HG02884 (cell line): Measurements from ENCODE around the gene SPC24.
"Not testable (repeated sequence)": the region's sequence is repeated elsewhere in the genome, so short reads cannot be mapped to it uniquely, and the experiment has no call there.

Experiments
- ATAC-seq: cut with Tn5 transposase; IDR thresholded peaks from one replicate; pipeline ENCODE4 v1.9.1; 2021; ENCODE audit warnings: mild to moderate bottlenecking, moderate library complexity; ENCODE audit not compliant: unreplicated experiment

Gene SPC24

GRCh38 chr19:11192957-11193939, 37.7 kb upstream of the SPC24 start:
- no peak for ATAC-seq

GRCh38 chr19:11191934-11192333, 36.4 kb upstream of the SPC24 start:
- no peak for ATAC-seq

- ATAC-seq = no peak
Observed at GRCh38 chr19:11191273-11191755, 35.7 kb upstream of the SPC24 start.

- ATAC-seq = no peak
Observed at GRCh38 chr19:11190501-11190900, 34.9 kb upstream of the SPC24 start.

- no peak for ATAC-seq
Observed at GRCh38 chr19:11187441-11187840, 31.9 kb upstream of the SPC24 start.

DNA sequence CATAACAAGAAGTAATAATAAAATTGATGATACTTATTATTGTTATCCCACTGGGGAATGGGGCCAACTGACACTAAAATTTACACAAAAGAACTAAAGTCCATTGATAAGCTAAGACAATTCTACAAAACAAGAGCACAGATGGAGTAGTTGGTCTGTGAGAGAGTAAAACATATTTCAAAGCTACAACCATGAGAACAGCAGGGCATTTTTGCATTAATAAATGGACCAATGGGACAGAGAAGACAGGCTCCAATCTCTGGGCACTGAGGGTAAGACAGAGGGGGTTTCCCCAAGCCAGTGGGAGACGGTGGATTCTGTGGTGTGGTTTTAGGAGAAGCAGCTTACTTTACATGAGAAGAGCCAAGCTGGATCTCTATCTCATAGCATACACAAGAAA, 27.4 kb upstream of the SPC24 start:
- ATAC-seq = no peak

DNA sequence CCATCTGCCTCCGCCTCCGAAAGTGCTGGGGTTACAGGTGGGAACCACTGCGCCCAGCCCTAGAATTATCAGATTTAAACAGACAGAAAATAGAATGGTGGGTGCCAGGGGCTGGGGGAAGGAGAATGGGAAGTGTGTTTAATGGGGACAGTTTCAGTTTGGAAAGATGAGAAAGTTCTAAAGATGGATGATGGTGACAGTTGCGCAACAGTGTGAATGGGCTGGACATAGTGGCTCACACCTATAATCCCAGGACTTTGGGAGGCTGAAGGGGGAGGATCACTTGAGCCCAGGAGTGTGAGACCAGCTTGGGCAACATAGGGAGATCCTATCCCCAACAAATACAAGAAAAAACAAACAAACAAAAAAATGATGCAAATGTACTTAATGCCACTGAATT, 25.9 kb upstream of the SPC24 start:
- no peak for ATAC-seq

DNA sequence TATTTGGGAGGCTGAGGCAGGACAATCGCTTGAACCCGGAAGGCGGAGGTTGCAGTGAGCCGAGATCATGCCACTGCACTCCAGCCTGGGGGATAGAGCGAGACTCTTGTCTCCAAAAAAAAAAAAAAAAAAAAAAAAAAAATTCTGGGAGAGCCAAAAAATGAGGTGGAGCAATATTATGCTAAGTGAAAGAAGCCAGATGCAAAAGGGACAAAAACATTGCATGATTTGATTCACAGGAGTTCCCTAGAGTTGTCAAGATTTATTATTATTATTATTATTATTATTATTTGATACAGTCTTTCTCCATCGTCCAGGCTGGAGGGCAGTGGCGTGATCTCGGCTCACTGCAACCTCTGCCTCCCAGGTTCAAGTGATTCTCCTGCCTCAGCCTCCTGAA, 25.4 kb upstream of the SPC24 start:
- not testable (repeated sequence) for ATAC-seq

DNA sequence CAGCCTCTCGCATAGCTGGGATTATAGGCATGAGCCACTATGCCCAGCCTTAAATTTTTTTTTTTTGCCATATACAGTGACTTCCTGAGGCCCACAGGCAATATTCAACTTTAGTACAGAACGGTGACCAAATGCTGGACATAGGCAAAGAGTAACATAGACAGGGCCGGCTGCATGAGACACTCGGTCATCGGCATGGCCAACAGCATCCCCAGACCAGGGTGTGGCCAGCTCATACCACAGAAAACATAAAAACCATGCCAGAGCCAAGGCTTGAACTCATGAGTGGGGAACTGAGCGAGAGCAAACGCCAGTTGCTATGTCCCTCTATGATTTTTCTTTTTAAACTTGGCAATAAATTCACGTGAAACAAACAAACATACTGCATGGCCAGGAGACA, 24.8 kb upstream of the SPC24 start:
- no peak for ATAC-seq

- ATAC-seq = no peak
Observed at GRCh38 chr19:11179716-11180297, 24.2 kb upstream of the SPC24 start.

DNA sequence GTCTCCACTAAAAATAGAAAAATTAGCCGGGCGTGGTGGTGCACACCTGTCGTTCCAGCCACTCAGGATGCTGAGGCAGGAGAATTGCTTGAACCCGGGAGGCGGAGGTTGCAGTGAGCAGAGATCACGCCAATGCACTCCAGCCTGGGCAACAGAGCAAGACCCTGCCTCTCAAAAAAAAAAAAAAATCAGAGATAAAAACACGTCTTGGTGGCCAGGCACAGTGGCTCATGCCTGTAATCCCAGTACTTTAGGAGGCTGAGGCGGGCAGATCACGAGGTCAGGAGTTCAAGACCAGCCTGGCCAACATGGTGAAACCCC, 23.5 kb upstream of the SPC24 start:
- not testable (repeated sequence) for ATAC-seq

GRCh38 chr19:11177592-11177991, 22.0 kb upstream of the SPC24 start:
- ATAC-seq = no peak

DNA sequence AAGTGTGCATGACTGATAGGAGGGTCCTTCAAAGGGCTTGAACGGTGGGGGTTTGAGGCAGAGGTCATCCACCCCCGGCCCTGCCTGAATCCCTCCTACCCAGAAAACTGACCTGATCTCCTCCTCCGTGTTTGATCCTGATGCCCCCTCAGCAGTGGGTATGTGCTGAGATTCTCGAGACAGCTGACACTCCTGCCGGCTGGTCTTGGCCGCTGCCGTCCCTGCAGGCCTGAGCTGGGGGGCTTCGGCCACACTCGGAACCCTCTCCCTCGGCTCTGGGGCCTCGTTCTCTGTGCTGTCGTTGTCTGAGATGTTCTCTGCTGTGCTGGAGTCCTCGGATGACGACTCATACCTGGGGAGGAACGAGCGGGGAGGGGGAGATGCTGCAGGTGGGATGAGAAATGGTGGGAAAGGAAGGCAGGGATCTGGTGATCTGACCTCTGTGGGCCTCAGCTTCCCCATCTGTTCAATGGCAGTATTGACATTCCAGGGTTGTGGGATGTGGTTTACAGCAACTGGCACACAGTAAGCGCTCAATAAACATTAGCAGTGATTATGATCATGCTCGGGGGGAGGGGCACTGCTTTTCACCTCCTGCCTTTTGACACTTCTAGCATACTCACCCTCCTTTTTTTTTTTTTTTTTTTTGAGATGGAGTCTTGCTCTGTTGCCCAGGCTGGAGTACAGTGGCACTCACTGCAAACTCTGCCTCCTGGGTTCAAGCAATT, 21.0 kb upstream of the SPC24 start:
- ATAC-seq = no peak

- no peak for ATAC-seq
Observed at GRCh38 chr19:11175920-11176319, 20.3 kb upstream of the SPC24 start.

- ATAC-seq = no peak
Observed at GRCh38 chr19:11174336-11174735, 18.8 kb upstream of the SPC24 start.

DNA sequence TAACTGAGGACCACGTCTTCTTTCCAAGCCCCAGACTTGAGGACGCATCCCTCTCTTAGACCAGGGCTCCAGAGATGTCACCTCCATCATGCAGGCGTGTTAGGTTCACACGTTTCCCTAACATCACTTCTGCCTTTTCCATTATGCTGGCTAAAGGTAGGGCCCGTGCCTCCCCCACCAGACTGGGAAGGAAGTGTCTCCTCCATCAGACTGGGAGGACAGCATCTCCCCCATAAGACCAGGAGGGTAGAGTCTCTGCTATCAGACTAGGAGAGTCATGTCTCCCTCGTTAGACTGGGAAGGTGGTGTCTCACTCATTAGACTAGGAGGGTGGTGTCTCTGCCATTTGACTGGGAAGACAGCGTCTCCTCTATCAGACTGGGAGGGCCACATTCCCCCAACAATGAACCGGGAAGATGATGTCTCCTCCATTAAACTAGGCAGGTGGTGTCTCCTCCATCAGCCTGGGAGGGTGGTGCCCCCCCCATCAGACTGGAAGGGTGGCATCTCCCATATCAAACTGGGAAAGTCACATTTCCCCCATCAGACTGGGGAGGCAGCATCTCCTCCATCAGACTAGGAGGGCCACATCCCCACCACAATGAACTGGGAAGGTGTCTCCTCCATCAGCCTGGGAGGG, 18.1 kb upstream of the SPC24 start:
- no peak for ATAC-seq

- ATAC-seq = no peak
Observed at GRCh38 chr19:11172576-11172975, 17.0 kb upstream of the SPC24 start.

DNA sequence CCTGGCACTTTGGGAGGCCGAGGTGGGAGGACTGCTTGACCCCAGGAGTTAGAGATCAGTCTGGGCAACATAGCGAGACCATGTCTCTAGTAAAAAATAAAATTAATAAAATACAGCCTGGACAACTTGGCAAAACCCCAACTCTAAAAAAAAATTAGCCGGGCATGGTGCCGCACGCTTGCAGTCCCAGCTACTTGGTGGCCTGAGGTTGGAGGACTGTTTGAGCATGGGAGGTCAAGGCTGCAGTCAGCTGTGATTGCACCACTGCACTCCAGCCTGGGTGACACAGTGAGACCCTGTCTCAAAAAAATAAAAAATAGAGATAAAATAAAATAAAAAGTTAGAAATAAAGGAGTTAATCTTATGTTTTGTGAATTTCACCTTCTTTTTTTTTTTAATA, 15.6 kb upstream of the SPC24 start:
- ATAC-seq = no peak

GRCh38 chr19:11169896-11170678, 14.5 kb upstream of the SPC24 start:
- ATAC-seq = no peak

DNA sequence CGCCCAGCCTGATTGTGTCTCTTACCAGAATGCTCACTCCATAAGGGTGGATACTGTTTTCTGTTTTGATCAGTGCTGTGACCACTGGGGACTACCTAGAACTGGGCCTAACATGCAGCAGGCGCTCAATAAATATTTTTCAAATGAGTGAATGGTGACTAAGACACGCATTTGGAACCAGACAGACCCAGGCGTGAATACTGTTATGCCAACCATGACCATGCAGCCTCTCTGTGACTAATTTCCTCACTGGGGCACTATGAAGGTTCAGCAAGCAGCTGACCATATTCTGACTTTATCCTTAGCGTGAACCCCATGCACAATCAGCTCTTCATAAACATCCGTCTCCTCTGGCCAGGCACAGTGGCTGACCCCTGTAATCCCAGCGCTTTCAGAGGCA, 13.0 kb upstream of the SPC24 start:
- ATAC-seq = no peak
